Karpas-422 (cell line): Measurements from ENCODE around the gene ANKS1B. TPM values are rescaled to one million over a fixed set of nuclear protein-coding genes. Genes with fewer than 3 reads are reported as not detected.

ENCODE experiments used
- DNase-seq: peaks from one replicate; pipeline ENCODE4 v3.0.0-alpha.2; 2015
- H2AFZ ChIP-seq: fragments of 200-600 bp; sonication (generic); 2 replicates; pipeline ENCODE4 v1.6.1; 2014; ENCODE audit warnings: antibody characterized with exemption, low read length, mixed read lengths
- H3K27ac ChIP-seq: fragments of 200-600 bp; sonication (generic); 2 replicates; pipeline ENCODE4 v1.5.1; 2014; ENCODE audit warnings: mild to moderate bottlenecking, low read length, moderate library complexity
- H3K27me3 ChIP-seq: fragments of 200-600 bp; sonication (generic); 2 replicates; pipeline ENCODE4 v1.6.1; 2014; ENCODE audit warnings: low read length, mixed read lengths
- H3K36me3 ChIP-seq: fragments of 200-600 bp; sonication (generic); 2 replicates; pipeline ENCODE4 v1.6.1; 2014; ENCODE audit warnings: low read length, mixed read lengths; ENCODE audit not compliant: insufficient read depth
- H3K4me1 ChIP-seq: fragments of 200-600 bp; sonication (generic); 2 replicates; pipeline ENCODE4 v1.6.1; 2014; ENCODE audit warnings: mild to moderate bottlenecking, low read length, mixed read lengths
- H3K4me2 ChIP-seq: fragments of 200-600 bp; sonication (generic); 2 replicates; pipeline ENCODE4 v1.6.1; 2014; ENCODE audit warnings: low read length, low read depth, mild to moderate bottlenecking; ENCODE audit not compliant: poor library complexity, severe bottlenecking
- H3K4me3 ChIP-seq: fragments of 200-600 bp; sonication (generic); 2 replicates; pipeline ENCODE4 v1.5.1; 2014; ENCODE audit warnings: mild to moderate bottlenecking, antibody characterized with exemption, low read length, mixed read lengths
- H3K79me2 ChIP-seq: fragments of 200-600 bp; sonication (generic); 2 replicates; pipeline ENCODE4 v1.6.1; 2014; ENCODE audit warnings: mild to moderate bottlenecking, low read length, mixed read lengths
- H3K9ac ChIP-seq: fragments of 200-600 bp; sonication (generic); 2 replicates; pipeline ENCODE4 v1.6.0; 2014; ENCODE audit warnings: low read length
- H3K9me2 ChIP-seq: fragments of 200-600 bp; sonication (generic), shearing (Covaris generic); replicated peaks from 2 replicates; pipeline ENCODE4 v1.6.0; 2014; ENCODE audit warnings: mild to moderate bottlenecking, low read length, moderate library complexity; ENCODE audit not compliant: insufficient read depth
- H3K9me3 ChIP-seq: fragments of 300-700, 200-600 bp; sonication (generic); 2 replicates; pipeline ENCODE4 v1.6.1; 2014; ENCODE audit warnings: low read length, mixed read lengths
- H4K20me1 ChIP-seq: fragments of 200-600 bp; sonication (generic); 2 replicates; pipeline ENCODE4 v1.6.1; 2014; ENCODE audit warnings: mild to moderate bottlenecking, antibody characterized with exemption, low read length, low read depth; ENCODE audit not compliant: insufficient read depth
- total RNA-seq: library from RNA; depleted of rRNA; stranded (reverse); fragments of >200 nt; shearing (Covaris generic); gene quantifications from 2 replicates; pipeline ENCODE4 v1.2.3, GENCODE V29; 2014; ENCODE audit warnings: low replicate concordance

ANKS1B gene
- total RNA-seq, 1 experiment from 2014 or later, result 23.4 TPM

GRCh38 chr12:99137124-99137855, 847.4 kb downstream of the ANKS1B start:
- Histone ChIP-seq H3K79me2 (no peaks in the 10 kb centered on the region), H4K20me1 (no peaks in the 10 kb centered on the region), H3K36me3 (no peaks in the 10 kb centered on the region), H3K4me1 (peaks cover 7% of the 10 kb centered on the region), H3K9me3 (no peaks in the 10 kb centered on the region), H2AFZ (no peak overlapping the region), H3K4me2 (no peak overlapping the region), H3K27ac (no peak overlapping the region), H3K27me3 (no peaks in the 10 kb centered on the region), H3K9me2 (no peaks in the 10 kb centered on the region), H3K9ac (no peak overlapping the region), H3K4me3 (no peak overlapping the region)
- no peak for DNase-seq

GRCh38 chr12:99136516-99136915, 848.2 kb downstream of the ANKS1B start:
- Histone ChIP-seq H3K4me3 (no peak overlapping the region), H3K9me3 (no peaks in the 10 kb centered on the region), H3K4me2 (no peak overlapping the region), H3K4me1 (peaks cover 13% of the 10 kb centered on the region), H2AFZ (no peak overlapping the region), H3K9me2 (no peaks in the 10 kb centered on the region), H3K36me3 (no peaks in the 10 kb centered on the region), H3K79me2 (no peaks in the 10 kb centered on the region), H3K27ac (no peak overlapping the region), H3K27me3 (no peaks in the 10 kb centered on the region), H4K20me1 (no peaks in the 10 kb centered on the region), H3K9ac (no peak overlapping the region)
- DNase-seq, result no peak

GRCh38 chr12:99135376-99135775, 849.4 kb downstream of the ANKS1B start:
- no peaks in the 10 kb centered on the region for H3K27me3 ChIP-seq
- no peak for DNase-seq
- no peak overlapping the region for H3K4me2 ChIP-seq

GRCh38 chr12:99133401-99133800, 851.3 kb downstream of the ANKS1B start:
- Histone ChIP-seq H3K9ac (no peak overlapping the region), H3K9me2 (no peaks in the 10 kb centered on the region), H3K9me3 (no peaks in the 10 kb centered on the region), H3K27me3 (no peaks in the 10 kb centered on the region), H3K4me1 (peaks cover 20% of the 10 kb centered on the region), H4K20me1 (no peaks in the 10 kb centered on the region), H3K4me2 (no peak overlapping the region), H2AFZ (no peak overlapping the region), H3K36me3 (no peaks in the 10 kb centered on the region), H3K79me2 (no peaks in the 10 kb centered on the region), H3K4me3 (no peak overlapping the region), H3K27ac (no peak overlapping the region)
- no peak for DNase-seq

More at GRCh38 chr12:99135376-99135775, 849.4 kb downstream of the ANKS1B start:
- no peaks in the 10 kb centered on the region for H4K20me1 ChIP-seq
- no peak overlapping the region for H3K4me3 ChIP-seq
- H3K9me2 ChIP-seq, result no peaks in the 10 kb centered on the region
- peaks cover 20% of the 10 kb centered on the region for H3K4me1 ChIP-seq
- H2AFZ ChIP-seq, result no peak overlapping the region
- H3K9me3 ChIP-seq, result no peaks in the 10 kb centered on the region
- no peaks in the 10 kb centered on the region for H3K36me3 ChIP-seq
- no peak overlapping the region for H3K9ac ChIP-seq
- no peaks in the 10 kb centered on the region for H3K79me2 ChIP-seq
- no peak overlapping the region for H3K27ac ChIP-seq

GRCh38 chr12:99131751-99132199, 853.0 kb downstream of the ANKS1B start:
- peak; percentile 50 for DNase-seq
- Histone ChIP-seq H3K27me3 (no peaks in the 10 kb centered on the region), H3K4me3 (no peak overlapping the region), H3K4me1 (peaks cover 12% of the 10 kb centered on the region), H4K20me1 (no peaks in the 10 kb centered on the region), H2AFZ (no peak overlapping the region), H3K27ac (no peak overlapping the region), H3K36me3 (no peaks in the 10 kb centered on the region), H3K9me3 (no peaks in the 10 kb centered on the region), H3K9ac (no peak overlapping the region), H3K9me2 (no peaks in the 10 kb centered on the region), H3K79me2 (no peaks in the 10 kb centered on the region), H3K4me2 (peak overlapping the region; percentile 23)

- Histone ChIP-seq H2AFZ (0 out of 2 replicates have a peak overlapping the region, but pooled peaks have one; percentile 0), H3K9me2 (no peaks in the 10 kb centered on the region), H3K36me3 (no peaks in the 10 kb centered on the region), H3K4me3 (no peak overlapping the region), H3K27ac (no peak overlapping the region), H3K4me2 (peak overlapping the region; percentile 23), H3K9me3 (no peaks in the 10 kb centered on the region), H3K79me2 (no peaks in the 10 kb centered on the region), H3K9ac (no peak overlapping the region), H3K27me3 (no peaks in the 10 kb centered on the region), H4K20me1 (no peaks in the 10 kb centered on the region), H3K4me1 (peaks cover 12% of the 10 kb centered on the region)
- no peak for DNase-seq
Observed at GRCh38 chr12:99130808-99131553, 853.8 kb downstream of the ANKS1B start.

- H3K27me3 ChIP-seq, result no peaks in the 10 kb centered on the region
- DNase-seq, result no peak
- H2AFZ ChIP-seq, result no peak overlapping the region
- H3K27ac ChIP-seq, result no peak overlapping the region
- H3K79me2 ChIP-seq, result no peaks in the 10 kb centered on the region
- H3K4me2 ChIP-seq, result no peak overlapping the region
- H4K20me1 ChIP-seq, result no peaks in the 10 kb centered on the region
- H3K4me3 ChIP-seq, result no peak overlapping the region
- no peaks in the 10 kb centered on the region for H3K36me3 ChIP-seq
- H3K9ac ChIP-seq, result no peak overlapping the region
- H3K9me2 ChIP-seq, result no peaks in the 10 kb centered on the region
- peaks cover 12% of the 10 kb centered on the region for H3K4me1 ChIP-seq
- H3K9me3 ChIP-seq, result no peaks in the 10 kb centered on the region
Observed at GRCh38 chr12:99128246-99128802, 856.4 kb downstream of the ANKS1B start.

- H3K4me1 ChIP-seq, result no peaks in the 10 kb centered on the region
- H3K9me2 ChIP-seq, result no peaks in the 10 kb centered on the region
- no peak overlapping the region for H2AFZ ChIP-seq
- H3K36me3 ChIP-seq, result no peaks in the 10 kb centered on the region
- no peak overlapping the region for H3K9ac ChIP-seq
- no peak for DNase-seq
- no peaks in the 10 kb centered on the region for H3K79me2 ChIP-seq
- H3K27ac ChIP-seq, result no peak overlapping the region
- no peaks in the 10 kb centered on the region for H3K9me3 ChIP-seq
- H3K4me2 ChIP-seq, result no peak overlapping the region
- no peaks in the 10 kb centered on the region for H4K20me1 ChIP-seq
- H3K4me3 ChIP-seq, result no peak overlapping the region
- H3K27me3 ChIP-seq, result no peaks in the 10 kb centered on the region
Observed at GRCh38 chr12:99122959-99123358, 861.8 kb downstream of the ANKS1B start.
